Measurements from ENCODE around the gene USB1. TPM values are rescaled to one million over a fixed set of nuclear protein-coding genes. Genes with fewer than 3 reads are reported as not detected.

The USB1 gene
- total RNA-seq, 4 donors from 2014 or later = 21.3 to 63.4 (median 45.2) TPM

- peaks cover 0 to 1% (median 0%) of the 10 kb centered on the region in 4 donors for H3K4me1 ChIP-seq
- H3K27ac ChIP-seq = no peak overlapping the region
- no peak overlapping the region for H3K4me3 ChIP-seq
- no peaks in the 10 kb centered on the region for H3K27me3 ChIP-seq
- 97% methylated on average over 6 to 11 of the region's 11 CpGs for WGBS, 2 donors (ENCODE audit: low coverage in 1 of 2)
- H3K36me3 ChIP-seq = peaks cover 0 to 9% (median 0%) of the 10 kb centered on the region in 4 donors
- in situ Hi-C loops (cut with MboI; ENCODE audit: low pct_ligation_motif_present in 1 of 4, low pct_unique_long_range_greater_than_20kb in 1 of 4, low sequenced_read_pairs in 3 of 4) = loop anchor here (10.0 to 25.0 kb wide), 6 partner anchors 115 to 652 kb away; partner anchors contain the start of gene CFAP20 (in 1 of the 4)
- intact Hi-C loops (cut with DNase I; ENCODE audit: low total_unique reads) = loop anchor here (10.0 kb wide), 1 partner anchor 255 kb away; no protein-coding TSS in a partner anchor
- H3K9me3 ChIP-seq = no peaks in the 10 kb centered on the region
- DNase-seq = no peak
- TF ChIP-seq CTCF (IDR thresholded peaks at IDR 0.05) = no peak
- TF ChIP-seq POLR2AphosphoS5 (IDR thresholded peaks at IDR 0.05) = no peak
Measured at GRCh38 chr16:58009856-58010416, 8.7 kb downstream of the USB1 start.

- Histone ChIP-seq H3K9me3 (no peaks in the 10 kb centered on the region), H3K36me3 (peaks cover 0 to 9% (median 0%) of the 10 kb centered on the region in 4 donors), H3K27ac (no peak overlapping the region), H3K4me3 (no peak overlapping the region), H3K27me3 (no peaks in the 10 kb centered on the region), H3K4me1 (no peaks in the 10 kb centered on the region)
- 84% methylated on average over 3 of the region's 3 CpGs; no CpG with 5 or more reads in 1 of the 2 donors for WGBS, 2 donors (ENCODE audit: low coverage in 1 of 2)
- intact Hi-C loops (cut with DNase I; ENCODE audit: low total_unique reads) (loop anchor here (10.0 kb wide), 1 partner anchor 256 kb away; no protein-coding TSS in a partner anchor), in situ Hi-C loops (cut with MboI; ENCODE audit: low pct_ligation_motif_present in 1 of 4, low pct_unique_long_range_greater_than_20kb in 1 of 4, low sequenced_read_pairs in 3 of 4) (loop anchor here in 3 of 4 donors (10.0 to 25.0 kb wide), 5 partner anchors 114 to 651 kb away; partner anchors contain the start of gene CFAP20 (in 1 of the 3))
- no peak for DNase-seq
- TF ChIP-seq EP300 (IDR thresholded peaks at IDR 0.05; ENCODE audit: low read depth) (no peak), POLR2A (IDR thresholded peaks at IDR 0.05) (no peak), CTCF (IDR thresholded peaks at IDR 0.05) (no peak), POLR2AphosphoS5 (IDR thresholded peaks at IDR 0.05) (no peak)
Measured at GRCh38 chr16:58010886-58011285, 9.7 kb downstream of the USB1 start.

GRCh38 chr16:58011652-58012051 lies 10.4 kb downstream of the USB1 start:
- in situ Hi-C loops (cut with MboI; ENCODE audit: low pct_ligation_motif_present in 1 of 4, low pct_unique_long_range_greater_than_20kb in 1 of 4, low sequenced_read_pairs in 3 of 4) (loop anchor here in 3 of 4 donors (10.0 to 25.0 kb wide), 5 partner anchors 113 to 651 kb away; partner anchors contain the start of gene CFAP20 (in 1 of the 3)), intact Hi-C loops (cut with DNase I; ENCODE audit: low total_unique reads) (loop anchor here (10.0 kb wide), 1 partner anchor 257 kb away; no protein-coding TSS in a partner anchor)
- WGBS, 2 donors (ENCODE audit: low coverage in 1 of 2) = 83 to 84% methylated on average over 1 to 3 of the region's 3 CpGs
- no peaks in the 10 kb centered on the region for H3K4me1 ChIP-seq
- no peak for DNase-seq
- no peak for TF ChIP-seq EP300 (IDR thresholded peaks at IDR 0.05; ENCODE audit: low read depth)
- TF ChIP-seq POLR2A (IDR thresholded peaks at IDR 0.05) = no peak
- TF ChIP-seq CTCF (IDR thresholded peaks at IDR 0.05) = no peak
- TF ChIP-seq POLR2AphosphoS5 (IDR thresholded peaks at IDR 0.05) = no peak
- no peak overlapping the region for H3K4me3 ChIP-seq
- H3K27me3 ChIP-seq = no peaks in the 10 kb centered on the region
- H3K36me3 ChIP-seq = peaks cover 0 to 9% (median 0%) of the 10 kb centered on the region in 4 donors
- no peaks in the 10 kb centered on the region for H3K9me3 ChIP-seq
- H3K27ac ChIP-seq = no peak overlapping the region

GRCh38 chr16:58012481-58012880 lies 11.3 kb downstream of the USB1 start:
- H3K4me3 ChIP-seq = no peak overlapping the region
- DNase-seq = no peak
- in situ Hi-C loops (cut with MboI; ENCODE audit: low pct_ligation_motif_present in 1 of 4, low pct_unique_long_range_greater_than_20kb in 1 of 4, low sequenced_read_pairs in 3 of 4) = loop anchor here in 3 of 4 donors (10.0 to 25.0 kb wide), 5 partner anchors 112 to 650 kb away; partner anchors contain the start of gene CFAP20 (in 1 of the 3)
- no peak overlapping the region for H3K27ac ChIP-seq
- H3K36me3 ChIP-seq = peaks cover 0 to 9% (median 0%) of the 10 kb centered on the region in 4 donors
- WGBS, 2 donors (ENCODE audit: low coverage in 1 of 2) = 90 to 100% methylated on average over 2 to 9 of the region's 9 CpGs
- H3K4me1 ChIP-seq = no peaks in the 10 kb centered on the region
- TF ChIP-seq POLR2AphosphoS5 (IDR thresholded peaks at IDR 0.05) (no peak), POLR2A (IDR thresholded peaks at IDR 0.05) (no peak)
- intact Hi-C loops (cut with DNase I; ENCODE audit: low total_unique reads) = loop anchor here (10.0 kb wide), 1 partner anchor 258 kb away; no protein-coding TSS in a partner anchor
- H3K27me3 ChIP-seq = no peaks in the 10 kb centered on the region
- H3K9me3 ChIP-seq = no peaks in the 10 kb centered on the region
